ENCODE data around the gene SENP7. TPM values are rescaled to one million over a fixed set of nuclear protein-coding genes. Genes with fewer than 3 reads are reported as not detected.

Gene SENP7
- total RNA-seq, 1 donor from 2014 or later = 6.1 TPM

DNA sequence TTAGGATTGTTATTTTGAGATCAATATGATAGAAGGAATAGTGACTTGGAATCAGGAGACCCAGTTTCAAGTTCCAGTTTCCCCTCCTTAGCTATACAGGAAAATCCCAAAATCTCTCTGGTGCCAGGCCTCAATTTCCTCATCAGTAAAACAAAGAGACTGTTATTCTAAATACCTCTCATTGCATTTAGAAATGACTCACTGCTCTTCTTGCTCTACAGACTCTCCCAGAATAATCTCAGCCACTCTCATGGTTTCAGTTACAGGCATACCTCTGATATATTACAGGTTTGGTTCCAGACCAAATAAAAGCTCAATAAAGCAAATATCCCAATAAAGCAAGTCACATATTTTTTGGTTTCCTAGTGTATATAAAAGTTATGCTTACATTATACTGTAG lies 221.0 kb downstream of the SENP7 start:
- H3K4me1 ChIP-seq = no peaks in the 10 kb centered on the region
- H3K27ac ChIP-seq = no peak overlapping the region
- no peak for DNase-seq (ENCODE audit: low spot score in 2 of 2)
- TF ChIP-seq CTCF (IDR thresholded peaks at IDR 0.05) = no peak
- H3K4me3 ChIP-seq = no peak overlapping the region
- H3K36me3 ChIP-seq = no peaks in the 10 kb centered on the region
- no peaks in the 10 kb centered on the region for H3K27me3 ChIP-seq
- intact Hi-C loops (cut with DNase I) = no loop called here
- no peaks in the 10 kb centered on the region for H3K9me3 ChIP-seq

DNA sequence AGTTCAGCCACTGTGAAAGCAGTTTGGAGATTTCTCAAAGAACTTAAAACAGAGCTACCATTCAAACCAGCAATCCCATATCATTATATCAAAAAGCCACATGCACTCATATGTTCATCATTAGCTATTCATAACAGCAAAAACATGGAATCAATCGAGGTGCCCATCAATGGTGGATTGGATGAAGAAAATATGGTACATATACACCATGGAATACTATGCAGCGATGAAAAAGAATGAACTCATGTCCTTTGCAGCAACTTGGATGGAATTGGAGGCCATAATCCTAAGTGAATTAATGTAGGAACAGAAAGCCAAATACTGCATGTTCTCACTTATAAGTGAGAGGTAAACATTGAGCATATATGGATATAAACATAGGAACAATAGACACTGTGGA lies 224.7 kb downstream of the SENP7 start:
- intact Hi-C loops (cut with DNase I) = no loop called here
- no peaks in the 10 kb centered on the region for H3K36me3 ChIP-seq
- no peaks in the 10 kb centered on the region for H3K27me3 ChIP-seq
- no peak for DNase-seq (ENCODE audit: low spot score in 2 of 2)
- no peaks in the 10 kb centered on the region for H3K9me3 ChIP-seq
- TF ChIP-seq CTCF (IDR thresholded peaks at IDR 0.05) = no peak
- no peaks in the 10 kb centered on the region for H3K4me1 ChIP-seq
- no peak overlapping the region for H3K27ac ChIP-seq
- no peak overlapping the region for H3K4me3 ChIP-seq

GRCh38 chr3:101284757-101285156 lies 228.3 kb downstream of the SENP7 start:
- intact Hi-C loops (cut with DNase I) = no loop called here

DNA sequence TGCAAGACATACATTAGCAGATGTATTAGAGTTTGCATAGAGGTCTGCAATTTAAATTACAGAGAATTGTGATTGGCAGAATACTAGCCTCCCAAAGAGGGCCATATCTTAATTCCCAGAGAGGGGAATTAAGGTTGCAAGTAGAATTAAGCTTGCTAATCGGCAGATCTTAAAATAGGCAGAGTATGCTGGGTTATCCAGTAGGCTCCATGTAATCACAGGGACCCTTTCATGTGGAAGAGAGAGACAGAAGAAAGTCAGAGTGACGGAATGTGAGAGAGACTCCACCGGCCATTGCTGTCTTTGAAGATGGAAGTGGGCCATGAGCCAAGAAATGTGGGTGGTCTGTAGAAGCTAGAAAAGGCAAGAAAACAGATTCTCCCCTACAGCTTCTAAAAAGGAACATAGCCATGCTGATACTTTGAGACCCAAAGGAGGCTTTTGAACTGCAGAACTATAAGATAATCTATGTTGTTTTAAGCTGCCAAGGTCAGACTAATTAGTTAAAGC lies 231.4 kb downstream of the SENP7 start:
- Histone ChIP-seq H3K9me3 (no peaks in the 10 kb centered on the region), H3K4me1 (no peaks in the 10 kb centered on the region), H3K27me3 (no peaks in the 10 kb centered on the region), H3K36me3 (no peaks in the 10 kb centered on the region), H3K27ac (no peak overlapping the region), H3K4me3 (no peak overlapping the region)
- TF ChIP-seq CTCF (IDR thresholded peaks at IDR 0.05) = no peak
- no peak for DNase-seq (ENCODE audit: low spot score in 2 of 2)
- intact Hi-C loops (cut with DNase I) = no loop called here

More at GRCh38 chr3:101284757-101285156, 228.3 kb downstream of the SENP7 start:
- Histone ChIP-seq H3K4me1 (no peaks in the 10 kb centered on the region), H3K27ac (no peak overlapping the region), H3K27me3 (no peaks in the 10 kb centered on the region), H3K4me3 (no peak overlapping the region), H3K9me3 (no peaks in the 10 kb centered on the region), H3K36me3 (no peaks in the 10 kb centered on the region)
- no peak for DNase-seq (ENCODE audit: low spot score in 2 of 2)
- TF ChIP-seq CTCF (IDR thresholded peaks at IDR 0.05) = no peak

DNA sequence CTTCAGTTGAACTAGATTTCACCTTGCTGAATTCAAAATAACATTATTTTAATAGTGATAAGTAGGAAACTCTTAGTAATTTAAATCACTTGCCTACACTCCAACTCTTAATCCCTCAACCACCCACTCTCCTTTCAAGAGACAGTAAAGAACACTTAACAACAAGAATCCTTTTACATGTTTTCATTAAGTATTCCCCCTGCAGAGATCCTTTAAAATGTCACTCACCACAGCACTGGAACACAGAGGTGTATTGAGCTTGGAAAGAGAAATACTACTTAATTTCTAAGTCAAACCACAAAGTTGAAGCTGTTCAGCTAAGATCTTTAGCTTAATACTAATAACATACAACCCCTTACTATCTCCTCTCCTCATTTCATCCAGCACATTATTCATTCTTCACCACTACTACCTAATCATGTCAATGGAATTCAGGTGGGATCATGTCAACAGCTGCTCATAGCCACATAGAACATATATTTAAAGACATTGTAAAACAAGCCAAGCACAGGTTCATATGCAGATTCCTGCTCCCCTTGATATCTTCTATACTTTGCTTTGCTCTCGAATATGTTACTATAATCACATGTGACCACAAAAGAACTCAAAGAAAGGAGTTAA lies 233.1 kb downstream of the SENP7 start:
- H3K4me1 ChIP-seq = no peaks in the 10 kb centered on the region
- no peak overlapping the region for H3K27ac ChIP-seq
- H3K27me3 ChIP-seq = no peaks in the 10 kb centered on the region
- H3K36me3 ChIP-seq = no peaks in the 10 kb centered on the region
- DNase-seq (ENCODE audit: low spot score in 2 of 2) = no peak
- intact Hi-C loops (cut with DNase I) = no loop called here
- no peaks in the 10 kb centered on the region for H3K9me3 ChIP-seq
- no peak for TF ChIP-seq CTCF (IDR thresholded peaks at IDR 0.05)
- no peak overlapping the region for H3K4me3 ChIP-seq

- no peak for DNase-seq (ENCODE audit: low spot score in 2 of 2)
- H3K4me3 ChIP-seq = no peak overlapping the region
- intact Hi-C loops (cut with DNase I) = no loop called here
- no peak overlapping the region for H3K27ac ChIP-seq
- no peak for TF ChIP-seq CTCF (IDR thresholded peaks at IDR 0.05)
- H3K27me3 ChIP-seq = no peaks in the 10 kb centered on the region
- no peaks in the 10 kb centered on the region for H3K9me3 ChIP-seq
- H3K36me3 ChIP-seq = no peaks in the 10 kb centered on the region
- no peaks in the 10 kb centered on the region for H3K4me1 ChIP-seq
These were observed 233.8 kb downstream of the SENP7 start for GRCh38 chr3:101279162-101279561.

Data from ascending aorta (tissue), 2 donors.